Measurements from ENCODE around the gene FBLN2. TPM values are rescaled to one million over a fixed set of nuclear protein-coding genes. Genes with fewer than 3 reads are reported as not detected.

FBLN2 gene
- total RNA-seq, 2 donors from 2014 or later: not detected

DNA sequence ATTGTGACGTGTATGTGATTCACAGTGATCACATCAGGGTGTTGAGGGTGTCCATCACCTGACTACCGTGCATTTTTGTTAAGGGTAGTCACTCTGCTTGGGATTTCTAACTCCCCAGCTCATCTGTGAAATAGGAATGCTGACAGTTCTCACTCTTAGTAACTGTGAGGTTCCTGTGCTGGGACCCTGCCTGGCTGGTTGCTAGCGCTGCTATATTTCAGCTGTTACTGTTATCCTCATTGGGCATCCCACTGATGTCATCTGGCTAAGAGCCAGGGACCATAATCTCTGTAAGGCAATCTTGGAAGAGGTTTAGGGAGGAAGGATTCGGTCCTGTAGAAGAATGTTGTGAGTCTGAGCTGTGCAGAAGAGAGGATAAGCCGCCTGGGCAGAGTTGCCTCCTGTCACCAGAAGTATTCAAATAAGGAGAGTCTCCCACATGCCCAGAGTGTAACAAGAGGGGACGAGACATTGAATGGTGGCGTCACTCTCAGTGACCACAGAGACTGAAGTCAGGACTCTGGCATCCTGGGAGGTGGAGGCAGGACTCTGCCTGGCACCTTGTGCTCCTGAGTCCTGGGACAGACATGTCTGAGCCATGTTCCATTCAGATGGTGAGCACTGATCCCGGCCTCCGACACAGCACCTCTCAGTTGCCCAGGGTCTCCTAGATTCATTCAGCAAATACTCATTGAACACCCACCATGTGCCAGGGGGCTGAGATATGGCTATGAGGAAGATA, 52.2 kb downstream of the FBLN2 start:
- peak in 1 of 2 donors; percentile 58 for ATAC-seq
- Mint-ChIP-seq H3K4me1 (ENCODE audit: low read depth in 2 of 2) (no peaks in the 10 kb centered on the region), H3K4me3 (no peak overlapping the region), H3K27ac (no peak overlapping the region), H3K9me3 (no peaks in the 10 kb centered on the region), H3K36me3 (no peaks in the 10 kb centered on the region), H3K27me3 (peaks cover 15 to 17% of the 10 kb centered on the region in 2 donors)
- peak; percentile 37 for DNase-seq (ENCODE audit: low spot score)

DNA sequence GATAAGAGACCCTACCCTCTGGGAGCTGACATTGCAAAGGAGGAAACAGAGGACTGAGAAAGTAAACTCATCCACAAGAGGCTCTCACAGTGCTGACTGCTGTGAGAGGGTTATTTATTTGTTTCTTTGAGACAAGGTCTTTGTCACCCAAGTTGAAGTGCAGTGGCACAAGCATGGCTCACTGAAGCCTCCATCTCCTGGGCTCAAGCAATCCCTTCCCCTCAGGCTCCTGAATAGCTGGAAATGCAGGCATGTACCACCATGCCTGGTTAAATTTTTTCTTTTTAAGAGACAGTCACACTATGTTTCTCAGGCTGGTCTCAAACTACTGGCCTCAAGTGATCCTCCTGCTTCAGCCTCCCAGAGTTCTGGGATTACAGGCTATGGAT, 52.8 kb downstream of the FBLN2 start:
- peaks cover 15 to 17% of the 10 kb centered on the region in 2 donors for H3K27me3 Mint-ChIP-seq
- ATAC-seq: no peak
- no peak overlapping the region for H3K4me3 Mint-ChIP-seq
- no peaks in the 10 kb centered on the region for H3K9me3 Mint-ChIP-seq
- H3K4me1 Mint-ChIP-seq (ENCODE audit: low read depth in 2 of 2): no peaks in the 10 kb centered on the region
- H3K36me3 Mint-ChIP-seq: no peaks in the 10 kb centered on the region
- DNase-seq (ENCODE audit: low spot score): no peak
- no peak overlapping the region for H3K27ac Mint-ChIP-seq

DNA sequence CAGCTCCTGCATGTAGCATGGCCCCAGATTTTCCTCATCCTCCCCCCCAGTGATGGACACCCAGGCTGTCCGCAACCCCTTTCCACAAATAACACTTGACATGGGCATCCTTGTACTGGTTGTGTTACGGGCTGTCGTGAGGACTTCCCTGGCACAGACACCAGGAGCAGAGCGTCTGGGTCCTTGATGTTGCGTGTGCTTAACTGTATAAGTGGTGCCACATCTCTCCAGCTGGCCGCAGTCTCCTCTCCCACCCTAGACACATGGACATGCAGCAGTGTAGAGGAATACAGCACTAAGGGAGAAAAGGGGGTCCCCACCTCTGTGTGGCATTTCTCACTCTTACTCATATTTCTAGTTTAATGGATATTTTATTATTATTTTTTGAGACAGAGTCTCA, 56.6 kb downstream of the FBLN2 start:
- DNase-seq (ENCODE audit: low spot score) (no peak), ATAC-seq (peak in 1 of 2 donors; percentile 19)
- H3K9me3 Mint-ChIP-seq: no peaks in the 10 kb centered on the region
- peaks cover 9 to 21% of the 10 kb centered on the region in 2 donors for H3K27me3 Mint-ChIP-seq
- no peak overlapping the region for H3K27ac Mint-ChIP-seq
- no peaks in the 10 kb centered on the region for H3K36me3 Mint-ChIP-seq
- no peaks in the 10 kb centered on the region for H3K4me1 Mint-ChIP-seq (ENCODE audit: low read depth in 2 of 2)
- no peak overlapping the region for H3K4me3 Mint-ChIP-seq

DNA sequence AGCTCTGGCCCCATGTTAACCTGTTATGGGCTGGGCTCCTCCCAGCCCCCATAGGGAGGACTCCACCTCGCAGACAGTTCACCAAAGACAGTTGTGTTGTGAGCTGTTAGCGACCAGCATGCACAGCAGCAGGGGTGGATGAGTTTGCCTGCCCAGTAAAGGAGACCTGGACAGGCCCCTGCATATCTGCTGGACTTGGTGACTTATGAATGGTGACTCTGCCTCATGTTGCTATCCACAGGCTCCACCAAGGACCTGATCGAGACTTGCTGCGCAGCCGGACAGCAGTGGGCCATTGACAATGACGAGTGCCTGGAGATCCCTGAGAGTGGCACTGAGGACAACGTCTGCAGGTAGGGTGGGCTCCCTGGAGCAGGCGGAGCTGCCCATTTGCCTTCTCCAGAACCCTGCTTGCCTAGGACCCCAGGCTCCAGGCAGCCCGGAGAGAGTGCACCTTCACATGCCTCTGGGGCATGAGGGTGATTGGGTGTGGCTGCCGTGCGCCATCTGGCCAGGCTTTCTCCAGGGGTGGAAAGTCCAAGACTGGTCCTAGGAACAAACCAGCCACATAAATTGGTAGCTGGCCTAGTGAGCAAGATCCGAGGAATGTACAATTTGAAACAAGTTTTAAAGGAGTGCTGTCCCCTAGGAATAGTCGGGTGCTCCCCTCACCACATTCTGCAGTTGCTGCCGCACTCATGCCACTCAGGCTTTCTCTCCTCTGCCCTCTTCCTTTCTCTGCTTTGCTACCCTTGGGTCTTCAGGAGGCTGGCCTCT, 59.1 kb downstream of the FBLN2 start:
- ATAC-seq (no peak), DNase-seq (ENCODE audit: low spot score) (no peak)
- Mint-ChIP-seq H3K4me3 (no peak overlapping the region), H3K27me3 (peaks cover 9 to 20% of the 10 kb centered on the region in 2 donors), H3K9me3 (no peaks in the 10 kb centered on the region), H3K4me1 (ENCODE audit: low read depth in 2 of 2) (no peaks in the 10 kb centered on the region), H3K27ac (no peak overlapping the region), H3K36me3 (no peaks in the 10 kb centered on the region)

DNA sequence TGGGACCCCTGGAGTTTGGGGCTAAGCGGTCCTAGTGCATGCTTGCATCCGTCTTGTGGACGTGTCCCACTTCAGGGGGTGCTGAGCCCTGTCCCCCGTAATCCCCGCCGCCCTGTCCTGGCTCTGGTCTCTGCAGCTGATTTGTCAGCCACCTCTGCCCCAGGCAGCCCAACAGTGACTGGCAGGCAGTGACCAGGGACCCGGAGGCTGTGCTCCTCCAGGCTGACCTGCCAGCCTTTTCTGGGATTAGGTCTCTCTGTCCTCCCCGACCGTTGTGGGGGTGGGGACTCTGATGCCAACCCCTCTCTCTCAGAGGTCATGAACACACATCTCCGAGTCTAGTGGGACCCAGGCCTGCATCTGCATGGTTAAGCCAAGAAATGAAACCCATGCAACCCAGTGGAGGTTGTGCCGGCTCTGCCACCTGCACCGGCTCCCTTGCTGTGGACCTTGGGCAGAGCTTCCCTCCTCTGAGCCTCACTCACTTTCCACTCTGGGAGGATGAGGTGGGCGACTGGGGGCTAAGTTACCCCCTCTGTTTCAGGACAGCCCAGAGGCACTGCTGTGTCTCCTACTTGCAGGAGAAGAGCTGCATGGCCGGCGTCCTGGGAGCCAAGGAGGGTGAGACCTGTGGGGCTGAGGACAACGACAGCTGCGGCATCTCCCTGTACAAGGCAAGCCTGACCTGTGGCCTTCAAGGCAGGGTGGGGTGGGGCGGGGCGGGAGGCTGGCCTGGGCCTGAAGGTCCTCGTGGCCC, 60.2 kb downstream of the FBLN2 start:
- Mint-ChIP-seq H3K27ac (no peak overlapping the region), H3K36me3 (no peaks in the 10 kb centered on the region), H3K9me3 (no peaks in the 10 kb centered on the region), H3K4me3 (no peak overlapping the region), H3K4me1 (ENCODE audit: low read depth in 2 of 2) (no peaks in the 10 kb centered on the region), H3K27me3 (peaks cover 9 to 20% of the 10 kb centered on the region in 2 donors)
- DNase-seq (ENCODE audit: low spot score) (peak; percentile 51), ATAC-seq (peak; percentile 4 to 25)

DNA sequence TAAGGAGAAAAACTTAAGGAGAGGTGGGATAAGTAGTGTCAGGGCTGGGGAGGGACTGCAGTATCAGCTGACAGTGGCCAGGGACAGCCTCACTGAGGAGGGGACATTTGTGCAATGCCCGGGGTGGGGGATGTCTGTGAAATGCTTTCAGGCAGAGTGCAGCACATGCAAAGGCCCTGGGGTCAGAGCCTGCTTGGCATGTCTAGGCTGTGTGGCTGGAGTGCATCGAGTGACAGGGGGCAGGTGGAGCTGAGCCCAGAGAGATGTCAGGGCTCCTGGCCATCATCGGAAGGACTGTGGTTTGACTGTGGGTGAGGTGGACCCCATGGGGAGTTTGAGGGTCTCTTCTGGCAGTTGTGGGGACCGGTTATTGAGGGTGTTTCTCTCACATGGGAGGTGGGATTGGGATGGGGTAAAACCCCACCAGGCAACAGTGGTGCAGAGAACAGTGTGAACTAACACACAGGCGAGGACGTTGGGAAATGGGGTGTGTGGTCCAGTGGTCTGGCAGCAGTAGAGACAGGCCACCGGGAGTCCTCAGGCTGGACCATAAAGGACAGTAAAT, 61.2 kb downstream of the FBLN2 start:
- peaks cover 8 to 20% of the 10 kb centered on the region in 2 donors for H3K27me3 Mint-ChIP-seq
- H3K27ac Mint-ChIP-seq: peak overlapping the region in 1 of 2 donors; percentile 53
- H3K36me3 Mint-ChIP-seq: no peaks in the 10 kb centered on the region
- DNase-seq (ENCODE audit: low spot score) (peak; percentile 46), ATAC-seq (no peak)
- no peaks in the 10 kb centered on the region for H3K4me1 Mint-ChIP-seq (ENCODE audit: low read depth in 2 of 2)
- H3K9me3 Mint-ChIP-seq: peaks cover 4% of the 10 kb centered on the region
- H3K4me3 Mint-ChIP-seq: no peak overlapping the region

DNA sequence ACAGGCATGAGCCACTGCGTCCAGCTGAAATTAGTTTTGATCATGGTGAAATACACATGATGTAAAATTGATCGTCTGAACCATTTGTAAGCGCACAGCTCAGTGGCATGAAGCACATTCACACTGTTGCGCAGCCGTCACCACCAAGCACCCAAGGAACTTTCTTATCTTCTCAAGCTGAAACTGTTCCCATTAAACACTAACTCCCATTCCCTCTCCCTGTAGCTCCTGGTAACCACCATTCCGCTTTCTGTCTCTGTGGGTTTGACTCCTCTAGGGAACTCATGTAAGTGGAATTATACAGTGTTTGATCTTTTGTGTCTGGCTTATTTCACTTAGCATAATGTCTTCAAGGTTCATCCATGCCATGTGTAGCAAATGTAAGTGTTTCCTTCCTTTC, 62.3 kb downstream of the FBLN2 start:
- ATAC-seq: no peak
- H3K27me3 Mint-ChIP-seq: peaks cover 0 to 14% of the 10 kb centered on the region in 2 donors
- no peak overlapping the region for H3K27ac Mint-ChIP-seq

DNA sequence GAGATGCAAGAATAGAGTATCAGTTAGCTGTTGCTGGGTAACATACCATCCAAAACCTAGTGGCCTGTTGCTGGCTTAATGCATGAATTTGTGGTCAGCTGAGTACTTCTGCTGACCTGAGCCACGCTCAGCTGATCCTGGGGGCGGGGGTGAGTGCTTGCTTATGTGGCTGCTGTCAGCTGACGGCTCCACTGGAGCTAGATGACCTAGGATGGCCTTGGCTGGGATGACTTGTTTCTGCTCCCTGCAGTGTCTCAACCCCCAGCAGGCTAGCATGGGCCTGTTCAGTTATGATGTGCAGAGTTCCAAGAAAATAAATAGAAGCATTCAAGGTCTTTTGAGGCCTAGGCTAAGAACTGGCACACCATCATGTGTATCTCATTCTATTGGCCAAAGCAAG, 63.9 kb downstream of the FBLN2 start:
- H3K27me3 Mint-ChIP-seq: peaks cover 0 to 13% of the 10 kb centered on the region in 2 donors
- DNase-seq (ENCODE audit: low spot score) (peak; percentile 54), ATAC-seq (no peak)
- H3K36me3 Mint-ChIP-seq: no peaks in the 10 kb centered on the region
- no peak overlapping the region for H3K4me3 Mint-ChIP-seq
- no peak overlapping the region for H3K27ac Mint-ChIP-seq
- peaks cover 4% of the 10 kb centered on the region for H3K9me3 Mint-ChIP-seq
- no peaks in the 10 kb centered on the region for H3K4me1 Mint-ChIP-seq (ENCODE audit: low read depth in 2 of 2)

More for the DNA sequence above, 62.3 kb downstream of the FBLN2 start:
- peak; percentile 59 for DNase-seq (ENCODE audit: low spot score)
- H3K4me1 Mint-ChIP-seq (ENCODE audit: low read depth in 2 of 2): no peaks in the 10 kb centered on the region
- no peaks in the 10 kb centered on the region for H3K36me3 Mint-ChIP-seq
- H3K9me3 Mint-ChIP-seq: peaks cover 4% of the 10 kb centered on the region
- H3K4me3 Mint-ChIP-seq: no peak overlapping the region

DNA sequence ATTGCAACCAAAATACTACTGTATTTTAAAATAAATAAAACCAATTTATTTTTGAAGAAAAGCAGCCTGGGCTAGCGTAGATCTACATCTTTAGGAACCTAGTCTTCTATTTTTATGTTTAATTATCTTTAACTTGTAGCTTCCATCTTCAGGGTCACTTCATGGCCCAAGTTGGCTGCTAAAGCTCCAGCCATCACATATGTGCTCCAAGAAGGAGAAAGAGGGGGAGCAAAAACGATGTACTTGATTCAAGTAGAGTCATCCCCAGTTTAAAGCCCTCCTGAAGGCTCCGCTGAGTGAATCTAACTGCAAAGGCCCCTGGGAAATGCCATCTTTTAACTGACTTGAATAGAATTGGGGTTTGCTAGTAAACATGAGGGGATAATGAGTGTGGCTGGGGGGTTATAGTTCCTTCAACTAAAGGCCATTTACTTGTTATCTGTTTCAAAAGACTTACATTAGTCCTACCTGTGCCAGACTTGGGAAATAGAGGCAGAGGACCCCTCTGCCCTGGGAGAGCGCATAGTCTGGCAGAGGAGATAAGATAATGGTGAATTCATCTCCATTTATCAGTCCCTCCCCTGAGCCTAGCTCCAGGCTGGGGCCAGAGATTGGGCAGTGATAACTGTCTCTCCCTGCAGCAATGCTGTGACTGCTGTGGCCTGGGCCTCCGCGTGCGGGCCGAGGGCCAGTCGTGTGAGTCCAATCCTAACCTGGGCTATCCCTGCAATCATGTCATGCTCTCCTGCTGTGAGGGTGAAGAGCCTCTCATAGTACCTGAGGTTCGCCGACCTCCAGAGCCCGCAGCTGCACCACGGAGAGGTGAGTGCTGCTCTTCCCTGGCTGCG, 64.6 kb downstream of the FBLN2 start:
- H3K36me3 Mint-ChIP-seq: no peaks in the 10 kb centered on the region
- DNase-seq (ENCODE audit: low spot score) (peak; percentile 44), ATAC-seq (no peak)
- peaks cover 4% of the 10 kb centered on the region for H3K9me3 Mint-ChIP-seq
- H3K27ac Mint-ChIP-seq: no peak overlapping the region
- no peaks in the 10 kb centered on the region for H3K4me1 Mint-ChIP-seq (ENCODE audit: low read depth in 2 of 2)
- no peak overlapping the region for H3K4me3 Mint-ChIP-seq
- H3K27me3 Mint-ChIP-seq: peaks cover 0 to 10% of the 10 kb centered on the region in 2 donors

DNA sequence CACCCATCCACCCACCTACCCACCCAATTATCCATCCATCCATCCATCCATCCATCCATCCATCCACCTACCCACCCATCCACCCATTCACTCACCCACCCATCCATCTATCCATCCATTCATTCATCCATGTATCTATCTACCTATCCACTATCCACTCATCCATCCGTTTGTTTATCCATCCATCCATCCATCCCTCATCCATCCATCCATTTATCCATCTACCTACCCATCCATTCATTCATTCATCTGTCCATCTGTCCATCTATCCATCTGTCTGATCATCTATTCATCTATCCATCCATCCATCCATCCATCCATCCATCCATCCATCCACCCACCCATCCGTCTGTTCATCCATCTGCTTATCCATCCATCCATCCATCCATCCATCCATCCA, 65.7 kb downstream of the FBLN2 start:
- DNase-seq (ENCODE audit: low spot score) (no peak), ATAC-seq (no peak)
- H3K4me3 Mint-ChIP-seq: no peak overlapping the region
- peaks cover 4% of the 10 kb centered on the region for H3K9me3 Mint-ChIP-seq
- H3K27me3 Mint-ChIP-seq: peaks cover 0 to 10% of the 10 kb centered on the region in 2 donors
- no peaks in the 10 kb centered on the region for H3K36me3 Mint-ChIP-seq
- H3K4me1 Mint-ChIP-seq (ENCODE audit: low read depth in 2 of 2): no peaks in the 10 kb centered on the region
- no peak overlapping the region for H3K27ac Mint-ChIP-seq

DNA sequence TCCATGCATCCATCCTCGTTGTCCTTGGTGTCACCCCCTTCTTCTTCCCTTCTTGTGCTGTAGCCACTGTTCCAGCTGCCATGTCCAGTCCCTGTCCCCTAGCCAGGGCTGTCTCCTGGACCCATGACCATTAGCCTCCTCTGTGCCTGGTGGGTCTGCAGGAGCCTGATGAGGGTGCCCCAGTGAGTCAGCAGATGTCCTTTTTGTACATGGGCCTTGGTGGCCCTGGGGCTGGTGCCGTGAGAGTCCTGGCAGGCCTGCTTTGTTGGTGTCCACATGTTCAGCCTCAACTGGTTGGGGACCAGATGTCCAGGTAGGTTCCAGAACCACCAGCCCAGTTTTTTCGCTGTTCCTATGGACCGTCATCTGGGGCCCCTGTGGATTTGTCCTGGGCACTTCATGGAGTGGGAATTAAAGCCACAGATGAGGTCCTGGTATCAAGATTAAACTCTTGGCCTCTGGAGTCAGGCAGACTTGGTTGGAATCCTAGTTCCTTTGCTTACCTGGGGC, 66.1 kb downstream of the FBLN2 start:
- H3K4me3 Mint-ChIP-seq: no peak overlapping the region
- peak; percentile 49 for DNase-seq (ENCODE audit: low spot score)
- H3K4me1 Mint-ChIP-seq (ENCODE audit: low read depth in 2 of 2): no peaks in the 10 kb centered on the region
- no peaks in the 10 kb centered on the region for H3K36me3 Mint-ChIP-seq
- H3K9me3 Mint-ChIP-seq: peaks cover 4% of the 10 kb centered on the region
- peaks cover 0 to 6% of the 10 kb centered on the region in 2 donors for H3K27me3 Mint-ChIP-seq
- no peak for ATAC-seq
- no peak overlapping the region for H3K27ac Mint-ChIP-seq

DNA sequence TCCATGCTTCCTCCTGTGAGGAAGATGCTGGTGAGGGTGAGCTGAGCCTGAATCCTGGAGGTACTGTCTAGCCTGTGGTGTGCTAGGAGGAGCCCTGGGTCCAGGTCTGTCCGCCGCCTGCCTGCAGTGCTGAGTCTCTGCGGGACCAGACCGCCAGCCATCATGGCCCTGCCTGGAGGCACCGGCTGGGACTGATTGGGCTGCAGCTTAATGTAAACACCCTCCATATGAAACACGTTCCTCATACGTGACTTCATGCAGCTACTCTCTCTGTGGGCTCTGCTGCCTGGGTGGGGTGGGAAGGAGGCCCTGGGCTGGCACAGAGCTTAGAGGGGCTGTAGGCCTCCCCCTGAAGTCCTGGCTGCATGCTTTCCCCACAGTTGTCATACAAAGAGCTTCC, 67.4 kb downstream of the FBLN2 start:
- H3K9me3 Mint-ChIP-seq: peaks cover 4% of the 10 kb centered on the region
- no peak for DNase-seq (ENCODE audit: low spot score)
- no peak overlapping the region for H3K27ac Mint-ChIP-seq
- no peak for ATAC-seq
- H3K4me3 Mint-ChIP-seq: no peak overlapping the region
- peaks cover 0 to under 1% of the 10 kb centered on the region in 2 donors for H3K27me3 Mint-ChIP-seq
- peaks cover under 1 to 3% of the 10 kb centered on the region in 2 donors for H3K4me1 Mint-ChIP-seq (ENCODE audit: low read depth in 2 of 2)
- H3K36me3 Mint-ChIP-seq: no peaks in the 10 kb centered on the region

Measured in natural killer cell treated with Interleukin-12 subunit alpha and Interleukin-12 subunit beta and Interleukin-15 and Interleukin-18, amount 100 ng/mL, for 72 hours (primary cell).